Nephron progenitor cell (in vitro differentiated cells): ENCODE results near the gene ACOT8.
"Not testable (repeated sequence)": the region's sequence is repeated elsewhere in the genome, so short reads cannot be mapped to it uniquely, and the experiment has no call there.

Experiments
- DNase-seq: peaks from one replicate; pipeline ENCODE4 v3.0.0; 2021
- H3K27ac Mint-ChIP-seq: 2 replicates; pipeline ENCODE4 v1.8.0; 2021; ENCODE audit warnings: mild to moderate bottlenecking, moderate library complexity, mixed read lengths
- H3K27me3 Mint-ChIP-seq: 2 replicates; pipeline ENCODE4 v1.8.0; 2021; ENCODE audit warnings: mild to moderate bottlenecking, low read depth, mixed read lengths; ENCODE audit not compliant: poor library complexity
- H3K36me3 Mint-ChIP-seq: 2 replicates; pipeline ENCODE4 v1.8.0; 2021; ENCODE audit warnings: low read depth, mixed read lengths
- H3K4me1 Mint-ChIP-seq: 2 replicates; pipeline ENCODE4 v1.8.0; 2021; ENCODE audit warnings: mixed read lengths
- H3K4me3 Mint-ChIP-seq: 2 replicates; pipeline ENCODE4 v1.8.0; 2021; ENCODE audit warnings: mild to moderate bottlenecking, moderate library complexity, mixed read lengths
- H3K9me3 Mint-ChIP-seq: 2 replicates; pipeline ENCODE4 v1.8.0; 2021; ENCODE audit warnings: mild to moderate bottlenecking, moderate library complexity, mixed read lengths
- TF ChIP-seq, protein P1 (sequence below): fragments of 200-600 bp; sonication (generic); IDR thresholded peaks from 2 replicates; pipeline ENCODE4 v1.5.0; 2021; ENCODE audit warnings: antibody characterized with exemption

The ACOT8 gene

DNA sequence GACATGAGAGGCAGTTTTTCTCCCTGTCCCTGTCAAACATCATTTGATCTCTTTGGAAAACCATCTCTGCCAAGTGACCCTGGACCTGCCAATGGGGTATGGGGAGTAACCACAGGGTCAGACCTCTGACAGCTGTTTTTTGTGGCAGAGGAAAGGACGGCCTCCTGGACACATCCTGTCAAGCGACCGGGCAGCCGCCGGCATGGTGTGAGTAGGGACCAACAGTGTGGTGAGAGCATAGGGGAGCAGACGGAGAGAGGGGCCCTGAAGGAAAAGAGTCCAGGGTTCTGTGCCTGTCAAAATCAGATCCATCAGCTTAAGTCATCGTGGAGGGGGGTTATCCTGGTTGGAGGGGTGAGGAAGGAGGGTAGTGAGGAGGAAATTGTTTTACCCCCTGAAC is 55.3 kb downstream of the ACOT8 start:
- Mint-ChIP-seq H3K27ac (no peak overlapping the region), H3K4me3 (no peak overlapping the region), H3K27me3 (no peaks in the 10 kb centered on the region), H3K36me3 (peaks cover 46% of the 10 kb centered on the region), H3K4me1 (no peaks in the 10 kb centered on the region), H3K9me3 (no peaks in the 10 kb centered on the region)
- no peak for DNase-seq
- TF ChIP-seq, protein P1, sequence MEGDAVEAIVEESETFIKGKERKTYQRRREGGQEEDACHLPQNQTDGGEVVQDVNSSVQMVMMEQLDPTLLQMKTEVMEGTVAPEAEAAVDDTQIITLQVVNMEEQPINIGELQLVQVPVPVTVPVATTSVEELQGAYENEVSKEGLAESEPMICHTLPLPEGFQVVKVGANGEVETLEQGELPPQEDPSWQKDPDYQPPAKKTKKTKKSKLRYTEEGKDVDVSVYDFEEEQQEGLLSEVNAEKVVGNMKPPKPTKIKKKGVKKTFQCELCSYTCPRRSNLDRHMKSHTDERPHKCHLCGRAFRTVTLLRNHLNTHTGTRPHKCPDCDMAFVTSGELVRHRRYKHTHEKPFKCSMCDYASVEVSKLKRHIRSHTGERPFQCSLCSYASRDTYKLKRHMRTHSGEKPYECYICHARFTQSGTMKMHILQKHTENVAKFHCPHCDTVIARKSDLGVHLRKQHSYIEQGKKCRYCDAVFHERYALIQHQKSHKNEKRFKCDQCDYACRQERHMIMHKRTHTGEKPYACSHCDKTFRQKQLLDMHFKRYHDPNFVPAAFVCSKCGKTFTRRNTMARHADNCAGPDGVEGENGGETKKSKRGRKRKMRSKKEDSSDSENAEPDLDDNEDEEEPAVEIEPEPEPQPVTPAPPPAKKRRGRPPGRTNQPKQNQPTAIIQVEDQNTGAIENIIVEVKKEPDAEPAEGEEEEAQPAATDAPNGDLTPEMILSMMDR: no peak

DNA sequence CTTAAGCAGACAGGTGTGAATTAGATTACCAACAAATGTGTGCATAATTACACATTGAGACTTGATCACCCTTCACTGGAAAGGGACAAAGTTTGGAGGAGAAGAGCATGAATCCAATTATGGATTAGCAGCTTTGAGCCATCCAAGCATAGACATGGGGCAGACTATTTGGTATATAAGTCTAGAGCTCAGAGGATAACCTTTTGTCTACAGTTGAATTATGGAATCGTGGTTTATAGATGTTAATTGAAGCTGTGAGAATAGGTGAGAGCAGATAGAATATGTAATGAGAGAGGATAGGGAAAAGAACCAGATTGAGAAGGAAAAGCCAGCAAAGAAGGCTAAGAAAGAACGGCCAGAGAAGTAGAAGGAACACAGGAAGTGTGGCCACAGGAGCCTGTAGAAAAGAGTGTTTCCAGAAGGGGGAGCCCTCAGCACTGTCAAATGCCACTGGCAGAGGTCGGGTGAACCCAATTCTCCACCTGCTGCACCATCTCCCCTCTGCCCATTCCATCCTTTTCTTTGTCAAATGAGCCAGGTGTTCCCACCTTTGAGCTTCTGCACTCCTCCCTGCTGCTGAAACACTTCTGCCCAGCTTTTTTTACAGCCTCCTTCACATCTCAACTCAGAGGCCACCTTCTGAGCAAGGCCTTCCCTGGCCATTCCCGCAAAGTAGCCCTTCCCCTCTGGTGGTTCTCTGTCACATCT is 58.1 kb downstream of the ACOT8 start:
- Mint-ChIP-seq H3K27ac (no peak overlapping the region), H3K36me3 (peaks cover 54% of the 10 kb centered on the region), H3K4me3 (no peak overlapping the region), H3K27me3 (no peaks in the 10 kb centered on the region), H3K9me3 (no peaks in the 10 kb centered on the region), H3K4me1 (no peaks in the 10 kb centered on the region)
- peak; percentile 65 for DNase-seq
- TF ChIP-seq, protein P1: peak; percentile 71

DNA sequence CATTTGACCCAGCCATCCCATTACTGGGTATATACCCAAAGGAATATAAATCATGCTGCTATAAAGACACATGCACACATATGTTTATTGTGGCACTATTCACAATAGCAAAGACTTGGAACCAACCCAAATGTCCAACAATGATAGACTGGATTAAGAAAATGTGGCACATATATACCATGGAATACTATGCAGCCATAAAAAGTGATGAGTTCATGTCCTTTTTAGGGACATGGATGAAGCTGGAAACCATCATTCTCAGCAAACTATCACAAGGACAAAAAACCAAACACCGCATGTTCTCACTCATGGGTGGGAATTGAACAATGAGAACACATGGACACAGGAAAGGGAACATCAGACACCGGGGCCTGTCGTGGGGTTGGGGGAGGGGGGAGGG is 59.2 kb downstream of the ACOT8 start:
- DNase-seq, H3K4me1 Mint-ChIP-seq, H3K27me3 Mint-ChIP-seq, H3K9me3 Mint-ChIP-seq, H3K4me3 Mint-ChIP-seq, H3K27ac Mint-ChIP-seq: not testable (repeated sequence)
- H3K36me3 Mint-ChIP-seq: peaks cover 54% of the 10 kb centered on the region

DNA sequence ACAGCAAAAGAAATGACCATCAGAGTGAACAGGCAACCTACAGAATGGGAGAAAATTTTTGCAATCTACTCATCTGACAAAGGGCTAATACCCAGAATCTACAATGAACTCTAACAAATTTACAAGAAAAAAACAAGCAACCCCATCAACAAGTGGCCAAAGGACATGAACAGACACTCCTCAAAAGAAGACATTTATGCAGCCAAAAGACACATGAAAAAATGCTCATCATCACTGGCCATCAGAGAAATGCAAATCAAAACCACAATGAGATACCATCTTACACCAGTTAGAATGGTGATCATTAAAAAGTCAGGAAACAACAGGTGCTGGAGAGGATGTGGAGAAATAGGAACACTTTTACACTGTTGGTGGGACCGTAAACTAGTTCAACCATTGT is 59.7 kb downstream of the ACOT8 start:
- not testable (repeated sequence) for H3K27ac Mint-ChIP-seq, DNase-seq, H3K27me3 Mint-ChIP-seq, H3K9me3 Mint-ChIP-seq, H3K4me3 Mint-ChIP-seq, H3K4me1 Mint-ChIP-seq
- H3K36me3 Mint-ChIP-seq: peaks cover 54% of the 10 kb centered on the region

DNA sequence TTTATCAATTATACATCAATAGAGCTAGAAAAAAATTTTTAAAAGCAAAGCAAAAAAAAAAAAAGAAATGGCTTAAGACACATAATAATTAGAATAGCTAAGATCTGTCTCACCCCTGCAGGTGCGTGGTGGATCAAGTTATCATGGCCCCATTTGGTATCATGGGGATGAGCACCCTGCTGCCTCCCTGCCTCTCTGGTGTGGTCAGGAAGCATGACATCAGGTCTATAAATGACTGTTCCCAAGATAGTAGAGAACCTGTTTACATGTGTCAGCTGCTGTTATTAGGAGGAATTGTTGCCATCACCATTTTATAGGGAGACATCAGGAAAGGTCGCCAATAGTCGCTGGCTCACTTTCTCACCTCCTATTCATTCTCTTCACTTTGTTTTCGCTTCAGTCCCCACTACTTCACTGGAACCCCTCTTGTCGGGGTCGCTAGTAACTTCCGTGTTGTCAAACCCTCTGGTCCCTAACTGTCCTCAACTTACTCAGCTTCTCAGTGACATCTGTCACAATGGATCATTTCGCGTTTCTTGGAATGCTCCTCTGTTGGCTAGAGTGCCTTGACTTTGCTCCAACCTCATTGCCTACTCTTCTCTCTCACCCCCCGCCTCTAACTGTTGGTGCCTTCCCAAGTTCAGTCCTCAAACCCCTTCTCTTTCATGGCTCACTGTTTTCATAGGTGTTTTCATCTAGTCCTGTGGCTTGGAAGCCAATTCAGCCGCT is 60.7 kb downstream of the ACOT8 start:
- no peak for DNase-seq
- Mint-ChIP-seq H3K27me3 (peaks cover 4% of the 10 kb centered on the region), H3K9me3 (no peaks in the 10 kb centered on the region), H3K27ac (no peak overlapping the region), H3K4me1 (peaks cover 11% of the 10 kb centered on the region), H3K36me3 (peaks cover 45% of the 10 kb centered on the region), H3K4me3 (no peak overlapping the region)
- TF ChIP-seq, protein P1: no peak

DNA sequence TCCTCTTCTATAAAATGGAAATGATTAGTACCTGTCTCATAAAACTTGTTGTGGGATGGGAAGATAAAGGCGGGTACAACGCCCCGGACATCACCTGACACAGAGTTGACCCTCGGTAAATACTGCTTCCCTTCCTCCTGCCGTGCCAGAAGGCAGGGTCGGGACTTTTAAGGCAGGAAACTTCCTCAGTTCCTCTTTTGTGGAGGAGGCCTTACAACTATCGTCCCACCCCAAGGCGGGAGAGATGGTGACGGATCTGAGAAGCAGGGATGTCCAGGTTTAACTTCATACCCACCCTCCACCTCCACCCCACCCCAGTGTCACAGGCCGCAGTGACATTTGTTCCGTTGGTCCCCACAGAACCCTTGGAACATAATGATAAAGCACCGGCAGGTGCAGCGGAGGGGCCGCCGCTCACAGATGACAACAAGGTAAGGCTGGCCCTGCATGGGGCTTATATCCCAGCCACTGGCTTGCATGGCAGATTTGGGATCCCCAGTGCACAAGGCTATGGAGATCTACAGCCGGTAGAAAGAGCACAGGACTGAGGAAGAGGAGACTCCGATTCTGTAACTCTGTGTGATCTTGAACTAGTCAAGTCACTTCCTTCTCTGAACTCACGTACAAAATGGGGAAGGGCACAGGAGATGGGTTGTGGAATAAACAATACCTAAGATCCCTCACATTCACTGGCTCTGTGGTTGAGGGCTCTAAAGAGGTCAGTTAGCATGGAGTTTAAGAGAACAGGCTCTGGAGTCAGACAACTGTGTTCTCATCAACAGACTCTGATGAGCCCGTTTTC is 64.7 kb downstream of the ACOT8 start:
- DNase-seq: no peak
- H3K36me3 Mint-ChIP-seq: peaks cover 38% of the 10 kb centered on the region
- no peaks in the 10 kb centered on the region for H3K9me3 Mint-ChIP-seq
- H3K27ac Mint-ChIP-seq: no peak overlapping the region
- H3K4me3 Mint-ChIP-seq: peak overlapping the region; percentile 86
- TF ChIP-seq, protein P1: no peak
- peaks cover 13% of the 10 kb centered on the region for H3K4me1 Mint-ChIP-seq
- peaks cover 18% of the 10 kb centered on the region for H3K27me3 Mint-ChIP-seq
